GM10266 (cell line): ENCODE data around the gene GPATCH2L.

Experiments used
- DNase-seq: peaks from one replicate; pipeline ENCODE4 v3.0.0; 2012; ENCODE audit errors: extremely low spot score
- CTCF ChIP-seq: IDR thresholded peaks from 2 replicates; pipeline ENCODE4 v1.5.1; 2012; ENCODE audit warnings: mild to moderate bottlenecking, low read depth; ENCODE audit not compliant: control insufficient read depth, insufficient read depth; ENCODE audit errors: missing control alignments

The GPATCH2L gene

GRCh38 chr14:76175942-76176341 lies 24.2 kb downstream of the GPATCH2L start:
- no peak for DNase-seq
- TF ChIP-seq CTCF: no peak

- DNase-seq: no peak
- TF ChIP-seq CTCF: peak; percentile 19
Measured at GRCh38 chr14:76181546-76181945, 29.8 kb downstream of the GPATCH2L start.

GRCh38 chr14:76186308-76187027 lies 34.7 kb downstream of the GPATCH2L start:
- DNase-seq: peak; percentile 15
- no peak for TF ChIP-seq CTCF

GRCh38 chr14:76191297-76191696 lies 39.6 kb downstream of the GPATCH2L start:
- no peak for TF ChIP-seq CTCF
- DNase-seq: no peak

GRCh38 chr14:76193696-76194095 lies 42.0 kb downstream of the GPATCH2L start:
- no peak for DNase-seq
- TF ChIP-seq CTCF: no peak

- DNase-seq: peak; percentile 12
- no peak for TF ChIP-seq CTCF
Measured at GRCh38 chr14:76194327-76194726, 42.6 kb downstream of the GPATCH2L start.

- DNase-seq: no peak
- no peak for TF ChIP-seq CTCF
Measured at GRCh38 chr14:76195003-76195402, 43.3 kb downstream of the GPATCH2L start.
